Right hindlimb (tissue), 1 donor: Measurements from ENCODE around the gene ARID3A.

Source experiments
- DNase-seq: peaks from one replicate; pipeline ENCODE4 v3.0.0-alpha.2; 2018

The ARID3A gene

GRCh38 chr19:991174-991931, 65.5 kb downstream of the ARID3A start:
- no peak for DNase-seq

- no peak for DNase-seq
Measured at GRCh38 chr19:991932-992669, 66.3 kb downstream of the ARID3A start.

- no peak for DNase-seq
Measured at GRCh38 chr19:992670-993055, 66.8 kb downstream of the ARID3A start.

GRCh38 chr19:993361-993830, 67.6 kb downstream of the ARID3A start:
- no peak for DNase-seq

GRCh38 chr19:993831-994393, 68.1 kb downstream of the ARID3A start:
- DNase-seq: no peak

- DNase-seq: no peak
Measured at GRCh38 chr19:994516-994915, 68.7 kb downstream of the ARID3A start.

- DNase-seq: no peak
Measured at GRCh38 chr19:995051-995827, 69.4 kb downstream of the ARID3A start.

- DNase-seq: no peak
Measured at GRCh38 chr19:996051-996838, 70.4 kb downstream of the ARID3A start.

- DNase-seq: no peak
Measured at GRCh38 chr19:998064-998463, 72.2 kb downstream of the ARID3A start.

- no peak for DNase-seq
Measured at GRCh38 chr19:999379-999719, 73.5 kb downstream of the ARID3A start.

GRCh38 chr19:1000095-1000494, 74.3 kb downstream of the ARID3A start, which contains the start of gene GRIN3B:
TSS of gene GRIN3B (plus strand) at chr19:1000419. CDS start at chr19:1000438, 19 bp downstream.
- DNase-seq: no peak

- no peak for DNase-seq
Measured at GRCh38 chr19:1000591-1001537, 75.0 kb downstream of the ARID3A start.

GRCh38 chr19:1001538-1002166, 75.8 kb downstream of the ARID3A start:
- DNase-seq: no peak

GRCh38 chr19:1002600-1002999, 76.8 kb downstream of the ARID3A start:
- no peak for DNase-seq

- no peak for DNase-seq
Measured at GRCh38 chr19:1003283-1003682, 77.4 kb downstream of the ARID3A start.

GRCh38 chr19:1004204-1004802, 78.5 kb downstream of the ARID3A start:
- DNase-seq: no peak

GRCh38 chr19:1004803-1005664, 79.2 kb downstream of the ARID3A start:
- DNase-seq: no peak

GRCh38 chr19:1006711-1007398, 81.0 kb downstream of the ARID3A start:
- no peak for DNase-seq
